NB4 (cell line): ENCODE results near the gene ADARB2.

ENCODE experiments used
- DNase-seq: peaks from one replicate; pipeline ENCODE4 v3.0.0; 2010; ENCODE audit warnings: low read depth
- H3K4me3 ChIP-seq: one replicate; pipeline ENCODE4 v1.5.1; 2011; ENCODE audit warnings: mild to moderate bottlenecking, low read depth, low read length, moderate library complexity
- CTCF ChIP-seq: IDR thresholded peaks from one replicate; pipeline ENCODE4 v1.5.1; 2012; ENCODE audit warnings: low read depth, low read length
- MAX ChIP-seq: IDR thresholded peaks from 2 replicates; pipeline ENCODE4 v1.6.1; 2011; ENCODE audit warnings: low read depth, low read length
- MYC ChIP-seq: IDR thresholded peaks from 2 replicates; pipeline ENCODE4 v1.6.1; 2011; ENCODE audit warnings: low read depth, low read length
- POLR2A ChIP-seq: IDR thresholded peaks from 2 replicates; pipeline ENCODE4 v1.6.1; 2011; ENCODE audit warnings: mild to moderate bottlenecking; ENCODE audit not compliant: insufficient read length; ENCODE audit errors: extremely low read depth

ADARB2 gene

GRCh38 chr10:1175956-1176565 lies 561.3 kb downstream of the ADARB2 start:
- no peak overlapping the region for H3K4me3 ChIP-seq
- DNase-seq: no peak

GRCh38 chr10:1174022-1174421 lies 563.3 kb downstream of the ADARB2 start:
- no peak for DNase-seq
- H3K4me3 ChIP-seq: no peak overlapping the region
- TF ChIP-seq CTCF (no peak), MYC (no peak), MAX (no peak), POLR2A (no peak)

More at GRCh38 chr10:1175956-1176565, 561.3 kb downstream of the ADARB2 start:
- no peak for TF ChIP-seq POLR2A
- no peak for TF ChIP-seq MYC
- no peak for TF ChIP-seq CTCF
- TF ChIP-seq MAX: no peak

- TF ChIP-seq POLR2A: no peak
- TF ChIP-seq CTCF: no peak
- no peak for TF ChIP-seq MAX
- no peak overlapping the region for H3K4me3 ChIP-seq
- no peak for DNase-seq
Measured at GRCh38 chr10:1173091-1173490, 564.2 kb downstream of the ADARB2 start.

- no peak for TF ChIP-seq MAX
- TF ChIP-seq POLR2A: no peak
- no peak for TF ChIP-seq MYC
- no peak for TF ChIP-seq CTCF
- H3K4me3 ChIP-seq: no peak overlapping the region
- DNase-seq: no peak
Measured at GRCh38 chr10:1172256-1172984, 564.9 kb downstream of the ADARB2 start.

- TF ChIP-seq CTCF: no peak
- TF ChIP-seq MYC: no peak
- no peak for TF ChIP-seq MAX
- TF ChIP-seq POLR2A: no peak
Measured at GRCh38 chr10:1171586-1171985, 565.7 kb downstream of the ADARB2 start.

More at GRCh38 chr10:1171586-1171985, 565.7 kb downstream of the ADARB2 start:
- no peak overlapping the region for H3K4me3 ChIP-seq
- DNase-seq: no peak
